Loucy (cell line): ENCODE data around the gene MBNL2.

Source experiments
- H2AFZ ChIP-seq: fragments of 200-600 bp; sonication (generic); 2 replicates; pipeline ENCODE4 v1.6.0; 2016; ENCODE audit warnings: antibody characterized with exemption, mild to moderate bottlenecking, low read length, moderate library complexity
- H3F3A ChIP-seq: fragments of 200-600 bp; 2 replicates; pipeline ENCODE4 v1.6.0; 2016; ENCODE audit warnings: antibody characterized with exemption, low read depth, mild to moderate bottlenecking
- H3K27me3 ChIP-seq: fragments of 200-600 bp; sonication (generic); 2 replicates; pipeline ENCODE4 v1.6.1; 2014; ENCODE audit warnings: low read length, mild to moderate bottlenecking; ENCODE audit not compliant: insufficient read depth, poor library complexity, severe bottlenecking
- H3K36me3 ChIP-seq: fragments of 200-600 bp; sonication (generic); 2 replicates; pipeline ENCODE4 v1.6.1; 2016; ENCODE audit warnings: low read length; ENCODE audit not compliant: insufficient read depth
- H3K4me1 ChIP-seq: fragments of 200-600 bp; sonication (generic); 2 replicates; pipeline ENCODE4 v1.5.1; 2014; ENCODE audit warnings: low read length, mild to moderate bottlenecking; ENCODE audit not compliant: insufficient read depth, poor library complexity, severe bottlenecking
- H3K4me2 ChIP-seq: fragments of 200-600 bp; sonication (generic); 2 replicates; pipeline ENCODE4 v1.6.0; 2014; ENCODE audit warnings: antibody characterized with exemption, low read length, low read depth, mild to moderate bottlenecking; ENCODE audit not compliant: poor library complexity, severe bottlenecking
- H3K4me3 ChIP-seq: fragments of 200-600 bp; sonication (generic); 2 replicates; pipeline ENCODE4 v1.5.1; 2014; ENCODE audit warnings: low read length, mild to moderate bottlenecking, mixed read lengths; ENCODE audit not compliant: poor library complexity, severe bottlenecking
- H3K79me2 ChIP-seq: fragments of 200-600 bp; sonication (generic); 2 replicates; pipeline ENCODE4 v1.6.1; 2014; ENCODE audit warnings: low read length; ENCODE audit not compliant: insufficient read depth
- H3K9ac ChIP-seq: fragments of 200-600 bp; sonication (generic); 2 replicates; pipeline ENCODE4 v1.6.0; 2014; ENCODE audit warnings: mild to moderate bottlenecking, low read depth, low read length, moderate library complexity; ENCODE audit not compliant: poor library complexity, severe bottlenecking
- H3K9me2 ChIP-seq: fragments of 200-600 bp; sonication (generic); replicated peaks from 2 replicates; pipeline ENCODE4 v1.6.1; 2016; ENCODE audit warnings: low read depth, low read length, mixed read lengths
- H3K9me3 ChIP-seq: fragments of 200-600 bp; sonication (generic); 2 replicates; pipeline ENCODE4 v1.6.1; 2014; ENCODE audit warnings: mild to moderate bottlenecking, antibody characterized with exemption, low read length, low read depth; ENCODE audit not compliant: insufficient read depth
- H4K20me1 ChIP-seq: fragments of 200-600 bp; sonication (generic); 2 replicates; pipeline ENCODE4 v1.6.0; 2014; ENCODE audit warnings: antibody characterized with exemption, low read length, mild to moderate bottlenecking; ENCODE audit not compliant: insufficient read depth, poor library complexity, severe bottlenecking
- EZH2phosphoT487 ChIP-seq: fragments of 200-600 bp; IDR thresholded peaks from 2 replicates; pipeline ENCODE4 v1.6.1; 2018; ENCODE audit warnings: antibody characterized with exemption, mild to moderate bottlenecking, moderate library complexity, borderline replicate concordance
- TF ChIP-seq, protein P1 (sequence below): fragments of 200-600 bp; sonication (generic); conservative IDR thresholded peaks from 2 replicates; pipeline ENCODE4 v1.5.1; 2014; ENCODE audit warnings: mild to moderate bottlenecking, antibody characterized with exemption, low read length

MBNL2 gene

DNA sequence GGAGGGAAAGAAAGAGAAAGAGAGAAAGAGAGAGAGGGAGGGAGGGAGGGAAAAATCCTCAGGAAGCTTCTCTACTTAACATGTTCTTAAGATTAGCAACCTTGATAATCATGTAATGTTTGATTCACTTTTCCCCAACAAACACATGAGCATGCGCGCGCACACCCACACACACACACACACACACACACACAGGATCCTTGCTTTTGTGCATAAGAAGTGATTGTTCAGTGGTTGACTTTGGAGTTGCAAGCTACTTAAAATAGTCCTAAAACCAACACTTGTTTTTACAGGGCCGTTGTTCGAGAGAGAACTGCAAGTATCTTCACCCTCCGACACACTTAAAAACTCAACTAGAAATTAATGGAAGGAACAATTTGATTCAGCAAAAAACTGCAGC is 111.8 kb downstream of the MBNL2 start:
- H3K27me3 ChIP-seq: no peaks in the 10 kb centered on the region
- TF ChIP-seq EZH2phosphoT487: no peak
- TF ChIP-seq, protein P1, sequence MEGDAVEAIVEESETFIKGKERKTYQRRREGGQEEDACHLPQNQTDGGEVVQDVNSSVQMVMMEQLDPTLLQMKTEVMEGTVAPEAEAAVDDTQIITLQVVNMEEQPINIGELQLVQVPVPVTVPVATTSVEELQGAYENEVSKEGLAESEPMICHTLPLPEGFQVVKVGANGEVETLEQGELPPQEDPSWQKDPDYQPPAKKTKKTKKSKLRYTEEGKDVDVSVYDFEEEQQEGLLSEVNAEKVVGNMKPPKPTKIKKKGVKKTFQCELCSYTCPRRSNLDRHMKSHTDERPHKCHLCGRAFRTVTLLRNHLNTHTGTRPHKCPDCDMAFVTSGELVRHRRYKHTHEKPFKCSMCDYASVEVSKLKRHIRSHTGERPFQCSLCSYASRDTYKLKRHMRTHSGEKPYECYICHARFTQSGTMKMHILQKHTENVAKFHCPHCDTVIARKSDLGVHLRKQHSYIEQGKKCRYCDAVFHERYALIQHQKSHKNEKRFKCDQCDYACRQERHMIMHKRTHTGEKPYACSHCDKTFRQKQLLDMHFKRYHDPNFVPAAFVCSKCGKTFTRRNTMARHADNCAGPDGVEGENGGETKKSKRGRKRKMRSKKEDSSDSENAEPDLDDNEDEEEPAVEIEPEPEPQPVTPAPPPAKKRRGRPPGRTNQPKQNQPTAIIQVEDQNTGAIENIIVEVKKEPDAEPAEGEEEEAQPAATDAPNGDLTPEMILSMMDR: no peak
- H3K36me3 ChIP-seq: peaks cover 5% of the 10 kb centered on the region; the same call in 1 of the 2 replicates

GRCh38 chr13:97334690-97335089 is 112.6 kb downstream of the MBNL2 start:
- peaks cover 5% of the 10 kb centered on the region; the same call in 1 of the 2 replicates for H3K36me3 ChIP-seq
- H3K79me2 ChIP-seq: no peaks in the 10 kb centered on the region
- H3K9me2 ChIP-seq: no peaks in the 10 kb centered on the region

More for the DNA sequence above, 111.8 kb downstream of the MBNL2 start:
- no peaks in the 10 kb centered on the region for H3F3A ChIP-seq
- no peaks in the 10 kb centered on the region for H3K9me2 ChIP-seq
- no peak overlapping the region for H3K9ac ChIP-seq
- H3K4me2 ChIP-seq: no peak overlapping the region
- H4K20me1 ChIP-seq: no peaks in the 10 kb centered on the region
- H3K4me1 ChIP-seq: no peaks in the 10 kb centered on the region
- no peaks in the 10 kb centered on the region for H3K79me2 ChIP-seq
- no peak overlapping the region for H3K4me3 ChIP-seq
- H2AFZ ChIP-seq: no peak overlapping the region
- no peaks in the 10 kb centered on the region for H3K9me3 ChIP-seq

GRCh38 chr13:97335488-97336134 is 113.5 kb downstream of the MBNL2 start:
- no peaks in the 10 kb centered on the region for H4K20me1 ChIP-seq
- no peak for TF ChIP-seq EZH2phosphoT487
- TF ChIP-seq, protein P1: no peak
- H3K79me2 ChIP-seq: no peaks in the 10 kb centered on the region
- H3K27me3 ChIP-seq: no peaks in the 10 kb centered on the region
- H3K9me2 ChIP-seq: no peaks in the 10 kb centered on the region
- H3K4me1 ChIP-seq: no peaks in the 10 kb centered on the region
- H3K9ac ChIP-seq: no peak overlapping the region
- H3K4me3 ChIP-seq: no peak overlapping the region
- H3K4me2 ChIP-seq: no peak overlapping the region
- no peak overlapping the region for H2AFZ ChIP-seq
- no peaks in the 10 kb centered on the region for H3F3A ChIP-seq
- H3K9me3 ChIP-seq: no peaks in the 10 kb centered on the region
- peaks cover 5% of the 10 kb centered on the region; the same call in 1 of the 2 replicates for H3K36me3 ChIP-seq

More at GRCh38 chr13:97334690-97335089, 112.6 kb downstream of the MBNL2 start:
- Histone ChIP-seq H3K27me3 (no peaks in the 10 kb centered on the region), H4K20me1 (no peaks in the 10 kb centered on the region), H3K4me2 (no peak overlapping the region), H3K4me3 (no peak overlapping the region), H3K4me1 (no peaks in the 10 kb centered on the region), H2AFZ (no peak overlapping the region), H3F3A (no peaks in the 10 kb centered on the region), H3K9ac (no peak overlapping the region), H3K9me3 (no peaks in the 10 kb centered on the region)
- TF ChIP-seq, protein P1: no peak
- no peak for TF ChIP-seq EZH2phosphoT487
